Measurements from ENCODE around the gene BCAS4. TPM values are rescaled to one million over a fixed set of nuclear protein-coding genes. Genes with fewer than 3 reads are reported as not detected.

The BCAS4 gene
- total and polyA plus RNA-seq, 2 experiments from 2014 or later = 22.2 to 24.8 TPM

DNA sequence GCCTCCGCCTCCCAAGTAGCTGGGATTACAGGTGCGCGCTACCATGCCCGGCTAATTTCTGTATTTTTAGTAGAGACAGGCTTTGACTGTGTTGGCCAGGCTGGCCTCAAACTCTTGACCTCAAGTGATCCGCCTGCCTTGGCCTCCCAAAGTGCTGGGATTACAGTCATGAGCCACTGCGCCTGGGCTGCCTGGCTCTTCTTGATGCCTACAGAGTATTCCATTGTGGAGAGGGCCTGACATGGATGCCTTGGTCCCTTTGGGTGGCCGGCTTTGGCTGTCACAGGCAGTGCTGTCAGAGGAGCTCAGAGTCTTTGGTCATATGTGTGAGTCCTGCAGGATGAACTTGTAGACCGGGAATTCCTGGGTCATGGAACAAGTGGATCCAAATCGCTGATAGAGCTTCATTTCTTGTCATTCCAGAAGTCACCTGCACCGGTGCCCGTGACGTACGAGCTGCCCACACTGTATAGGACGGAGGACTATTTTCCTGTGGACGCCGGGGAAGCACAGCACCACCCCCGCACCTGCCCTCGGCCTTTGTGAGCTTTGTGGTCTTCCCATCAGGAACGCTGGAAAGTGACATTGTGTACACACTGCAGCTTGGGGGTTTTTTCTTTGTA is 81.3 kb downstream of the BCAS4 start:
- Mint-ChIP-seq H3K4me1 (peaks cover 32% of the 10 kb centered on the region), H3K27ac (no peak overlapping the region), H3K4me3 (no peak overlapping the region), H3K36me3 (ENCODE audit: low read depth) (peaks cover 23% of the 10 kb centered on the region), H3K9me3 (no peaks in the 10 kb centered on the region; the same call in 2 of the 3 replicates), H3K27me3 (ENCODE audit: insufficient read depth, low read depth, poor library complexity) (peaks cover 22% of the 10 kb centered on the region)
- Histone ChIP-seq H3K27ac (ENCODE audit: low read depth) (no peak overlapping the region), H3K36me3 (ENCODE audit: insufficient read depth) (no peaks in the 10 kb centered on the region), H3F3A (replicated peaks; ENCODE audit: low read depth) (no peaks in the 10 kb centered on the region; the same call in 1 of the 2 replicates), H3K4me3 (no peak overlapping the region), H2AFZ (no peak overlapping the region), H4K20me1 (replicated peaks; ENCODE audit: insufficient read depth) (no peaks in the 10 kb centered on the region), H3K4me2 (no peak overlapping the region), H3K79me2 (replicated peaks; ENCODE audit: insufficient read depth) (no peaks in the 10 kb centered on the region; the same call in 1 of the 2 replicates), H3K4me1 (ENCODE audit: insufficient read depth) (peaks cover 7% of the 10 kb centered on the region), H3K9me2 (ENCODE audit: insufficient read depth) (no peaks in the 10 kb centered on the region), H3K27me3 (ENCODE audit: insufficient read depth) (no peaks in the 10 kb centered on the region)
- ATAC-seq (no peak), DNase-seq (ENCODE audit: low spot score) (no peak)
- TF ChIP-seq EZH2 (IDR thresholded peaks at IDR 0.05; ENCODE audit: low read depth, unreplicated experiment) (no peak), CREB1 (CRISPR knock-in tag; IDR thresholded peaks at IDR 0.05; ENCODE audit: low read depth) (no peak), NANOG (IDR thresholded peaks at IDR 0.05; ENCODE audit: borderline replicate concordance) (no peak), JUNB (IDR thresholded peaks at IDR 0.05; ENCODE audit: unreplicated experiment) (no peak), ZNF331 (CRISPR knock-in tag; IDR thresholded peaks at IDR 0.05; ENCODE audit: low read depth) (no peak), STAT1 (IDR thresholded peaks at IDR 0.05; ENCODE audit: unreplicated experiment) (no peak), EZH2phosphoT487 (IDR thresholded peaks at IDR 0.05; ENCODE audit: unreplicated experiment) (no peak), REST (IDR thresholded peaks at IDR 0.05; ENCODE audit: unreplicated experiment) (no peak), POLR2AphosphoS5 (IDR thresholded peaks at IDR 0.05; ENCODE audit: low read depth) (no peak), ZNF114 (CRISPR knock-in tag; IDR thresholded peaks at IDR 0.05) (no peak)
- TF ChIP-seq, protein P1, sequence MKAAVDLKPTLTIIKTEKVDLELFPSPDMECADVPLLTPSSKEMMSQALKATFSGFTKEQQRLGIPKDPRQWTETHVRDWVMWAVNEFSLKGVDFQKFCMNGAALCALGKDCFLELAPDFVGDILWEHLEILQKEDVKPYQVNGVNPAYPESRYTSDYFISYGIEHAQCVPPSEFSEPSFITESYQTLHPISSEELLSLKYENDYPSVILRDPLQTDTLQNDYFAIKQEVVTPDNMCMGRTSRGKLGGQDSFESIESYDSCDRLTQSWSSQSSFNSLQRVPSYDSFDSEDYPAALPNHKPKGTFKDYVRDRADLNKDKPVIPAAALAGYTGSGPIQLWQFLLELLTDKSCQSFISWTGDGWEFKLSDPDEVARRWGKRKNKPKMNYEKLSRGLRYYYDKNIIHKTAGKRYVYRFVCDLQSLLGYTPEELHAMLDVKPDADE (IDR thresholded peaks at IDR 0.05) = no peak
- TF ChIP-seq, protein P2, sequence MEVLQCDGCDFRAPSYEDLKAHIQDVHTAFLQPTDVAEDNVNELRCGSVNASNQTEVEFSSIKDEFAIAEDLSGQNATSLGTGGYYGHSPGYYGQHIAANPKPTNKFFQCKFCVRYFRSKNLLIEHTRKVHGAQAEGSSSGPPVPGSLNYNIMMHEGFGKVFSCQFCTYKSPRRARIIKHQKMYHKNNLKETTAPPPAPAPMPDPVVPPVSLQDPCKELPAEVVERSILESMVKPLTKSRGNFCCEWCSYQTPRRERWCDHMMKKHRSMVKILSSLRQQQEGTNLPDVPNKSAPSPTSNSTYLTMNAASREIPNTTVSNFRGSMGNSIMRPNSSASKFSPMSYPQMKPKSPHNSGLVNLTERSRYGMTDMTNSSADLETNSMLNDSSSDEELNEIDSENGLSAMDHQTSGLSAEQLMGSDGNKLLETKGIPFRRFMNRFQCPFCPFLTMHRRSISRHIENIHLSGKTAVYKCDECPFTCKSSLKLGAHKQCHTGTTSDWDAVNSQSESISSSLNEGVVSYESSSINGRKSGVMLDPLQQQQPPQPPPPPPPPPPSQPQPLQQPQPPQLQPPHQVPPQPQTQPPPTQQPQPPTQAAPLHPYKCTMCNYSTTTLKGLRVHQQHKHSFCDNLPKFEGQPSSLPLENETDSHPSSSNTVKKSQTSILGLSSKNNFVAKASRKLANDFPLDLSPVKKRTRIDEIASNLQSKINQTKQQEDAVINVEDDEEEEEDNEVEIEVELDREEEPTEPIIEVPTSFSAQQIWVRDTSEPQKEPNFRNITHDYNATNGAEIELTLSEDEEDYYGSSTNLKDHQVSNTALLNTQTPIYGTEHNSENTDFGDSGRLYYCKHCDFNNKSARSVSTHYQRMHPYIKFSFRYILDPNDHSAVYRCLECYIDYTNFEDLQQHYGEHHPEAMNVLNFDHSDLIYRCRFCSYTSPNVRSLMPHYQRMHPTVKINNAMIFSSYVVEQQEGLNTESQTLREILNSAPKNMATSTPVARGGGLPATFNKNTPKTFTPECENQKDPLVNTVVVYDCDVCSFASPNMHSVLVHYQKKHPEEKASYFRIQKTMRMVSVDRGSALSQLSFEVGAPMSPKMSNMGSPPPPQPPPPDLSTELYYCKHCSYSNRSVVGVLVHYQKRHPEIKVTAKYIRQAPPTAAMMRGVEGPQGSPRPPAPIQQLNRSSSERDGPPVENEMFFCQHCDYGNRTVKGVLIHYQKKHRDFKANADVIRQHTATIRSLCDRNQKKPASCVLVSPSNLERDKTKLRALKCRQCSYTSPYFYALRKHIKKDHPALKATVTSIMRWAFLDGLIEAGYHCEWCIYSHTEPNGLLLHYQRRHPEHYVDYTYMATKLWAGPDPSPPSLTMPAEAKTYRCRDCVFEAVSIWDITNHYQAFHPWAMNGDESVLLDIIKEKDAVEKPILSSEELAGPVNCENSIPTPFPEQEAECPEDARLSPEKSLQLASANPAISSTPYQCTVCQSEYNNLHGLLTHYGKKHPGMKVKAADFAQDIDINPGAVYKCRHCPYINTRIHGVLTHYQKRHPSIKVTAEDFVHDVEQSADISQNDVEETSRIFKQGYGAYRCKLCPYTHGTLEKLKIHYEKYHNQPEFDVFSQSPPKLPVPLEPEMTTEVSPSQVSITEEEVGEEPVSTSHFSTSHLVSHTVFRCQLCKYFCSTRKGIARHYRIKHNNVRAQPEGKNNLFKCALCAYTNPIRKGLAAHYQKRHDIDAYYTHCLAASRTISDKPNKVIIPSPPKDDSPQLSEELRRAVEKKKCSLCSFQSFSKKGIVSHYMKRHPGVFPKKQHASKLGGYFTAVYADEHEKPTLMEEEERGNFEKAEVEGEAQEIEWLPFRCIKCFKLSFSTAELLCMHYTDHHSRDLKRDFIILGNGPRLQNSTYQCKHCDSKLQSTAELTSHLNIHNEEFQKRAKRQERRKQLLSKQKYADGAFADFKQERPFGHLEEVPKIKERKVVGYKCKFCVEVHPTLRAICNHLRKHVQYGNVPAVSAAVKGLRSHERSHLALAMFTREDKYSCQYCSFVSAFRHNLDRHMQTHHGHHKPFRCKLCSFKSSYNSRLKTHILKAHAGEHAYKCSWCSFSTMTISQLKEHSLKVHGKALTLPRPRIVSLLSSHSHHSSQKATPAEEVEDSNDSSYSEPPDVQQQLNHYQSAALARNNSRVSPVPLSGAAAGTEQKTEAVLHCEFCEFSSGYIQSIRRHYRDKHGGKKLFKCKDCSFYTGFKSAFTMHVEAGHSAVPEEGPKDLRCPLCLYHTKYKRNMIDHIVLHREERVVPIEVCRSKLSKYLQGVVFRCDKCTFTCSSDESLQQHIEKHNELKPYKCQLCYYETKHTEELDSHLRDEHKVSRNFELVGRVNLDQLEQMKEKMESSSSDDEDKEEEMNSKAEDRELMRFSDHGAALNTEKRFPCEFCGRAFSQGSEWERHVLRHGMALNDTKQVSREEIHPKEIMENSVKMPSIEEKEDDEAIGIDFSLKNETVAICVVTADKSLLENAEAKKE (CRISPR knock-in tag; IDR thresholded peaks at IDR 0.05) = no peak
- TF ChIP-seq, protein P3, sequence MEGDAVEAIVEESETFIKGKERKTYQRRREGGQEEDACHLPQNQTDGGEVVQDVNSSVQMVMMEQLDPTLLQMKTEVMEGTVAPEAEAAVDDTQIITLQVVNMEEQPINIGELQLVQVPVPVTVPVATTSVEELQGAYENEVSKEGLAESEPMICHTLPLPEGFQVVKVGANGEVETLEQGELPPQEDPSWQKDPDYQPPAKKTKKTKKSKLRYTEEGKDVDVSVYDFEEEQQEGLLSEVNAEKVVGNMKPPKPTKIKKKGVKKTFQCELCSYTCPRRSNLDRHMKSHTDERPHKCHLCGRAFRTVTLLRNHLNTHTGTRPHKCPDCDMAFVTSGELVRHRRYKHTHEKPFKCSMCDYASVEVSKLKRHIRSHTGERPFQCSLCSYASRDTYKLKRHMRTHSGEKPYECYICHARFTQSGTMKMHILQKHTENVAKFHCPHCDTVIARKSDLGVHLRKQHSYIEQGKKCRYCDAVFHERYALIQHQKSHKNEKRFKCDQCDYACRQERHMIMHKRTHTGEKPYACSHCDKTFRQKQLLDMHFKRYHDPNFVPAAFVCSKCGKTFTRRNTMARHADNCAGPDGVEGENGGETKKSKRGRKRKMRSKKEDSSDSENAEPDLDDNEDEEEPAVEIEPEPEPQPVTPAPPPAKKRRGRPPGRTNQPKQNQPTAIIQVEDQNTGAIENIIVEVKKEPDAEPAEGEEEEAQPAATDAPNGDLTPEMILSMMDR (conservative IDR thresholded peaks at IDR 0.05; ENCODE audit: low read depth in 2 of 2) = no peak

All from GM23338 (cell line).